Frontal cortex (tissue), 4 donors: ENCODE measurements around the gene UNC93B1. TPM values are rescaled to one million over a fixed set of nuclear protein-coding genes. Genes with fewer than 3 reads are reported as not detected.
"Not testable (repeated sequence)": the region's sequence is repeated elsewhere in the genome, so short reads cannot be mapped to it uniquely, and the experiment has no call there.

ENCODE experiments used
- DNase-seq, 2 donors: peaks; one replicate each; pipeline ENCODE4 v3.0.0; 2012; ENCODE audit warnings: low spot score in 2 of 2
- FAIRE-seq: peaks from 2 replicates; lab custom pipeline; 2012; peaks lifted over from hg19 to GRCh38; lab: Jason Lieb, UNC
- total RNA-seq: library from RNA; depleted of rRNA; stranded (reverse); fragments of >200 nt; gene quantifications from one replicate; pipeline ENCODE4 v1.2.3, GENCODE V29; 2014
- donor health status: control.
- donor health status: control.
- donor health status: control.

The UNC93B1 gene
- total RNA-seq, 1 donor from 2014 or later = 2.9 TPM

DNA sequence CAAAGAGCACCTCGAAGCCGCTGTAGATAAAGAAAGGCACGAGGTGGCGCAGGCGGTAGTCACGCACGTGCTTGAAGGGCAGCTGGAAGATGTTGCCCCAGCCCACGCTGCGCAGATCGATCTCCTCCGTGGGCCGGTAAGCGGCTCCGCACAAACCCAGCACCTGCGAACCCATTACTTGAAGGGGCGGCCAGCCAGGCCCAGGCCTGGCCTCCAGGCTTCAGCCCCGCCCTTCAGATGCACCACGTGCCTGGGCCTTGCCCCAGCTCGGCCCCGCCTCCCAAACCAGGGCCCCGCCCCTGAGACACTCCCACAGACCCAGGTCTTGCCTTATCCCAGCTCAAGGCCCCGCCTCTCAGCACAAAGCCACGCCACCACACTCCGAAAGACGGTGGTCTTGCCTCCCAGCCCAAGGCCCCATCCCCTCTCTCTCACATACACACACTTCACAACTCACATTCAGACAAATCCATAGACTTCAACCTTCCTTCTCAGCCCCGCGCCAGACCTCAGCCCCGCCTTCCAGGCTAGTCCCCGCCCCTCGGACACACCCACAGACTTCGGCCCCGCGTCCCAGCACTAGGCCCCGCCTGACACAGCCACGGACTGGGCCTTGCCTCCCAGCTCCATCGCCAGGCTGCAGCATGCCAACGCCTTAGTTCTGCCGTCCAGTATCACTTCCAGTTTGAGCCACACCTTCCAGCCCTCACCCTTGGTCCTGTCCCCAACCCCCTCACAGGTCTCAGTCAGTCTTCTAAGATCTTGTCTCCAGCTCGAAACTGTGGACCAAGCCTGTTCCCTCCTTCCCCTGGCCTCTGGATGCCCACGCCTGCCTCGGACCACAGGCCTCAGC, 7.0 kb downstream of the UNC93B1 start:
- no peak for FAIRE-seq

DNA sequence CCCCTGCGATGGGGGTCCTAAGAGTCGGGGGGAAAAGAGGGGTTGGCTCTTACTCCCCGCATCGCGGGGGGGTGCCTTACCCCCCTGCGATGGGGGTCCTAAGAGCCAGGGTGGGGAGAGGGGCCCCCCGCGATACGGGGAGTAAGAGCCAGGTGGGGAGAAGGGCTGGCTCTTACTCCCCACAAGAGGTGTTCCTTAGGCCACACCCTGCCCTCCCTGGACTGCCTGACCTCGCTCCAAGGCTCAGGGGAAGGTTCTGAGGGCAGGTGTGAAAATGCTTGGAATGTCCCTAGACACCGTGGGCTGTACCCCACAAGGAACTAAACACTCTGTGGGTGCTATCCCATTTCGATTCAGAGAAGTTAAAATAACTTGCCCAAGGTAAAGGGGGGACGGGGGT, 7.8 kb downstream of the UNC93B1 start:
- no peak for FAIRE-seq
- DNase-seq = no peak

More for the DNA sequence above, 7.0 kb downstream of the UNC93B1 start:
- DNase-seq = no peak

DNA sequence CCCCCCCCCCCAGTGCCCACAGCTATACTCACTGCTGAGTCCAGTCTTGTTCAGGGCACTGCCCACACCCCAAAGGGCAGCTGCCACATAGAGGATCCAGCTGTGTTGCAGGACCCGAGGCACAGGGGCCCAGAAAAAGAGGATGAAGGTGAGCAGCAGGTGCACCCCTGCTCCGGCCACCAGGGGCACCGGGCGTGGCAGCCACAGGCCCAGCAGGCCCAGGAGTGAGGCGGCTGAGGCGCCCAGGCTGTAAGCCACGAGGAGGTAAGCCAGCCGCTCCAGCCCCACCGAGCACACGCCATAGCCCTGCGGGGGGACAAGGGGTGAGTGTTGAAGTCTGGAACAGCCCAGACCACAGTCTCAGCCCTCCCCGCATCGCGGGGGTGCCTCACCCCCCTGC, 8.3 kb downstream of the UNC93B1 start:
- not testable (repeated sequence) for FAIRE-seq

DNA sequence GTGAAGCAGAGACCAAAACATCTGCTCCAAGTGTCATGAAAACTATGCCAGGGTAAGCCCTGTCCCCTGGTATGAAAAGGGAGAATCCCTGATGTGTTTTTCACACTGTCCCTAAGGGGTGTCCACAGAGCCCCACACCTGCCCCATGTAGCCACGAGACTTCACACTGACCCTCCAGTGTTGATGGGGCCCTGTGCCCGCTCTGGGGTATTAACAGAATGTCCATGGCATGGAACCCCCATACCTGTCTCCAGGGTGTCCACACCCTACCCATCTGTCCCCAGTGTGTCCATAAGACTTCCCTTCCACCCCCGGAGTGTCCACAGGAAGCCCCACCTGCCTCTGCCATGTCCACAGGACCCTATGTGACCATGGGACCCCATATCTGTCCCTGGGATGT, 8.8 kb downstream of the UNC93B1 start:
- DNase-seq, FAIRE-seq: not testable (repeated sequence)

More for the DNA sequence above, 8.3 kb downstream of the UNC93B1 start:
- DNase-seq = not testable (repeated sequence)

DNA sequence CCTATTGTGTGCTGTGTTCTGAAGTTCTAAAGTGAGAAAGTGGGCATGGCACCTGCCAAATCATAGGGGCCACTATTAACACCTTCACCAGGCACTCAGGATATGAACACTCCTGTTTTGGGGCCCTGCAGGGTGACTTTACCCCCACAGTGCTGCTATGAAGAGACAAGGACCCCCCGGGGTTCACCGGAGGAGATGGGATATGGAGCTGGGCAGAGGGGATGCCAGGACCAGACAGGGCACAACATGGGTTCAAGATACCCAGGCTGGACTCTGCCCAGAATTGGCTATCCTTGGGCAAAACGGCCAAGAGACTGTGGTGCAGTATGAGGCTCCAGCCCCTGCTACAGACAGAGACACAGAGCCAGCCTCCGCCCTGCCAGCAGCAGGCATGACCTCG, 9.5 kb downstream of the UNC93B1 start:
- not testable (repeated sequence) for DNase-seq, FAIRE-seq

DNA sequence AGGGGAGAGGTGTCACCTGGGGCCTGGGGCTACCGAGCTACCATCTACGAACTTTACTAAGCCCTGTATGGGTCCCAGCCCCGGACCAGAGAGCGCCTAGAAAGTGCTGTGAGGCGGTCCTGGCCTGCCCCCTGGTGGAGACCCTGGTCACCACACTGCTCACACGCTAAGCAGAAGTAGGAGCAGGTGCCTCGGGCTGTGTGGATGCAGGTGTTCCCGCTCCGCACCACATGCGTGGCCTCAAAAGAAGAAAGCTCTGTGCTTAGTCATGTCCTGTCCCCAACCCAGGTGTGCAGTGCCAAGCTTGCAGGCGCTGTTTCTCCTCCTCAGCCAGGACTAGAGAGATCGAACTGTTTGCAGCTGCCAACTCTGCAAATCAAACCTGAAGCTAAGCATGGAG, 10.1 kb downstream of the UNC93B1 start:
- FAIRE-seq, DNase-seq: not testable (repeated sequence)

DNA sequence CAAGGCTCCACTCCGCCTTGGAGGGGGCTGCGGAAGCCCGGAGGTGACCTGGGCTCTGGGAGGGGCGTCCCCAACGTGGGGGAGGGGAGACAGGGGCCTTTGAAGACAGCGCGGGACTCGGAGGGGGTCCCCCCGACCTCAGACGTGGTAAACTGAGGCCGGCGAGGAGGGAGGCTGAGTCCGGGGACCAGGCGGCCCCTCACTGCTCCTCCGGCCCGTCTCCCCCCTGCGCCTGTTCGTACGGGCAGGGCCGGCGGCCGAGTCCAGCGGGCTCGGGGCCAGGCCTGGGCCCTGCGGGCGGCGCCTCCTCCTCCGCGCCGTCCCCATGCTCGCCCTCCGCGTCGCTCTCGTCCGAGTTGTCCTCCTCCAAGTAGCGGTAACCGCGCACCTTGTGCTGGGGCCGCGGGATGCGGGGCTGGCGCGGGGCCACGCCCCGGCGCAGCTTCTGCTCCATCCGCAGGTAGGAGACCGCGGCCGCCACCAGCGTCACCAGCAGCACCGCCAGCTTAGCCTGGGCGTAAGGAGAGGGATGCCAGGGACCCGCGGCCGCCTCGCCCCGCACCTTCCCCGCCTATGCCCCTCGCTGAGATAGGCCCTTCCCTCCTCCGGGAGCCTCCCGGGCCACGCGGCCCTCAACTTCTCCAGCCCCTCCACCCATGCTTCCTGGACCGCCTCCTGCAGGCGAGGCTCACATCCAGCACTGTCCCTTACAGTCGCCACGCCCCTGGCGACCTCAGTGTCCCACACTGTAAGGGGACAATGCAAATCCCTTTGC, 12.4 kb downstream of the UNC93B1 start:
- DNase-seq, FAIRE-seq: not testable (repeated sequence)

DNA sequence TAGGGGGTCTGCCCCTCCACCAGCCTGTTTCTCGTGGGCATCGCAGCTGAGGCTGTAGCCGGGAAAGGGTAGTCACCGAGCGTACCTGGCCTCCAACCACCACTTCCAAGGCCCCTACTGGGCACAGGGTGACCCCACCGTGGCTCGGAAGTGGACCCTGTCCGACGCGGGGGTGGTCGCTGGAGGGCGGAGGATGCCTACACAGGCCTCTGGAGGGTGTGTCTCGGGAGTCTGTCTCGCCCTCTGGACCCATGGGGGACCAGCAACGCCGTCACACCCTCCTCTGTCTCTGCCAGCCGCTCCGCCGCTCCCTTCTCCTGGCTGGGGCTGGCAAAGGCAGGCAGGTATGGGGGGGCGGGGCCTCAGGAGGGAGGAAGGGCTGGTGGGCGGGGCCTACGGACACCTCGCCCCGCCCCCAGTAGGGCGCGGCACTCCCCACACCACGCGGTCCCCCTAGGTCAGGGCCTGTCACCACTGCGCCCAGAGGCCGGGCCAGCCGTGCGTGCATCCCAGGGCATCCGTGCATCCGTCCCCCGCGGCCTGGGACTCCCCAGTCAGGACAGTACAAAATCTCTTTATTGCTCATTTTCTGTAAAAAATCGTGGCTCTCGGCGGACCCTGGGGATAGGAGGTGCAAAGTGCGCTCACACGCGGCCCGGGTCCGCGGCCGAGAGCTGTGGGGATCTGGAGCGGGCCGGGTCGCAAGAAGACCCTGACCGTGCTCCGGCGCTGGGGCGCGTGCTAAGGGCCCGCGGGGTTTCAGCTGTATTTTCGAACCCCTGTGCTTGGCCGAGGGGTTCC, 13.2 kb downstream of the UNC93B1 start:
- DNase-seq = peak in 1 of 2 donors; percentile 15
- not testable (repeated sequence) for FAIRE-seq

DNA sequence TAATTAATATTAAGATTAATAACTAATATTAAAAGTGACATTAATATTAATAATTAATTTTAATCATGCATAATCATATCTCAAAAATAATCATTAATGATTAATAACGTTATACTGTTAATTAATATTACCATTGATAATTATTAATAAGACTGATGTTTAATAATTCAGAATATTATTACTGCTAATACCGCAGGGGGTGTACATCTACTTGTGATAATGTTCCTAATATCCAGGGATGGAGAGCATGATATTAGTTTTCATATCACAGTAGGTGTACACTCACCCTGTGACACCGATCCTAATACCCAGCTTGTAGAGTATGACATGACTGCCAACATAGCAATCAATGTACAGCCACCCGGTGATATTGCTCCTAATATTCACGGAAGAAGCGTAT, 18.6 kb downstream of the UNC93B1 start:
- FAIRE-seq, DNase-seq: not testable (repeated sequence)

DNA sequence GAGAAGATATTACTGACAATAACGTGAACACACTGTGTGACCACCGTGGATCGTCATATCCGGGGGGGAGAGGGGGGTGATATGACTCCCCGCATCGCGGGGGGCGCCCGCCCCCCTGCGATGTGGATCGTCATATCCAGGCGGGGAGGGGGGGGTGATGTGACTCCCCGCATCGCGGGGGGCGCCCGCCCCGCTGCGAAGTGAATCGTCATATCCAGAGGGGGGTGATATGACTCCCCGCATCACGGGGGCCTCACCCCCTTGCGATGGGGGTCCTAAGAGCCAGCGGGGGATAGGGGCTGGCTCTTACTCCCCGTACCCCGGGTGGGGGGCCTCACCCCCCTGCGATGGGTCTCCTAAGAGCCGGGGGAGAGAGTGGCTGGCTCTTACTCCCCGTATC, 19.9 kb downstream of the UNC93B1 start:
- no peak for FAIRE-seq

DNA sequence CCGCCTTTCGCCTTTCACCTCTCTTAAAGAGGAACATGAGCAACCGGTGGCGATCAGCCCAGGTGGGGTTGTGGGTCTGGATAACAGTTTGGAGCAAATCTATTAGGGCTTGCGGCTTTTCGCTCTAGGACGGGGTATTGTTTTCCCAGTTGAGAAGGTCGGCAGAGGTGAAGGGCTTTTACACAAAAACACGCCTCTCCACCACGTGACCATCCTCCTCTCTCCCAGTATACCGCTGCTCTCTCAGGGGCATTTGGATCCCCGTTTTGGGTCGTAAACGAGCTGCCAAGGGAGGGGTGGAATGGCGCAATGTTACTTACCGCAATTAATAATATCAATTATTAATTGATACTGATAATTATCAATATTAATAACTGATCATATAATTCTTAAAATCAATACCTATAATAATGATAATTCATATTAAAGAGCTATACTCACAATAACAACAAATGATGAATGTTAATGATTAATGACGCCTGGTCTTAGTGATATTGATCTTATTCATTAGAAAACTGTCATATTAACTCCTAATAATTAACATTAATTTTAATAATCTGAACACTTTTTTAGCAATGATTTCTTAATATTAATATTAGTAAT, 21.5 kb downstream of the UNC93B1 start:
- not testable (repeated sequence) for FAIRE-seq

More for the DNA sequence above, 19.9 kb downstream of the UNC93B1 start:
- DNase-seq = no peak

DNA sequence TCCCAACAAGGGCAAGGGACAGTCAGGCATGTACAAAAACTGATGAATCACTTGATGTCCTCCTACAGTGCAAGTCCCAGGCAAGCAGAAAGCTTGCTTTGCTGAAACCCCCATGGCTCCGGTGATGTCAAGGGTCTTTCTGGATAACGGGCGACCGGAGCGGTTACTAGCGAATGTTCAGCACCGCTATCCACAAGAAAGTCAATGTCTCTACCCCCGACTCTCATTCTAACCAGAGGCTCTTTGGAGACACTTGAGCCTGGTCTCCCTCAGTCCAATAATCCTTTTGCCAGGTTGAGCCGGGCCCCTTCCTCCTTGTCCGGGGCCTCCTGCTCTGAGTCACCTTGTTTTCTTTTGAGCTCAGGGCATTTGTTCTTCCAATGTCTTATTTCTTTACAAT, 22.7 kb downstream of the UNC93B1 start:
- not testable (repeated sequence) for FAIRE-seq, DNase-seq

More for the DNA sequence above, 21.5 kb downstream of the UNC93B1 start:
- DNase-seq = not testable (repeated sequence)

DNA sequence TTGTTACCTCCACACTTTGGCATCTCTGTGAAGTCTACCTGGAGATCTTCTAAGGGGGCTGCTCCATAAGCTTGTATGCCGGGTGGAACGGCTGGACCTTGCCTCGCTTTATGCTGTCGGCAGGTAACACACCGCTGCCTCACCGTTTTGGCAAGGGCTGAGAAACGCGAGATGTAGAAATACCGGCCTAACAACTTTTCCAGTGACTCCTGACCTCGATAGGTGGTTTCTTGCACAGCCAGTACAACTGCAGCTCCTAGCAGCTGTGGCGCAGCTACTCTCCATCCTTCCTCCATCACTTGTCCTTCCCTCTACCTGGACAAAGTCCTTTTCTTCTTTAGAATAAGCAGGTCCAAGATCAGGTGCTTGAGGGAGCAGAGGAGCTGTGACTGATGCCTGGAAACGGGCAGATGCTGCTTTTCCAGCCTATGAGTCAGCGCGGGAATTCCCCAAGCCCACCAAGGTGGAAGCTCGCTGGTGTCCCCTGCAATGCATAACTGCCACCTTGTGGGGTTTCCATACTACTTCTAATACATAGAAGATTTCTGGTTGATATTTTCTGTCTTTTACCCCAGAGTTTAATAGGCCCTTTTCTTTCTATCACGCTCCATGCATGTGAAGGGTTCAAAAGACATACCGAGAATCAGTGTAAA, 25.0 kb downstream of the UNC93B1 start:
- FAIRE-seq, DNase-seq: not testable (repeated sequence)

DNA sequence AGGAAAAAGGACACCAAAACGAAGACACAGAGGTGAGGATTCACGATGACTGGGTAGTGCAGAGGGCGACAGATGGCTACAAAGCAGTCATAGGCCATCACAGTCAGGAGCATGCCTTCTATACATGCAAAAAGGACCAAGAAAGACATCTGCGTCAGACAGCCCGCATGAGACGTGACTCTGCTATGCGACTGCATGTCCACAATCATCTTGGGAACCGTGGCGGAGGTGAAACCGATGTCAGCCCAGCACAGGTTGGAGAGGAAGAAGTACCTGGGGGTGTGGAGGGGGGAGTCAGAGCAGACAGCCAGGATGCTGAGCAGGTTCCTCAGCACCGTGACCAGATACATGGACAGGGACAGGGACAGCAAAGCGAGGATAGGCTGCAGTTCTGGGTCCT, 29.2 kb downstream of the UNC93B1 start:
- FAIRE-seq, DNase-seq: not testable (repeated sequence)

DNA sequence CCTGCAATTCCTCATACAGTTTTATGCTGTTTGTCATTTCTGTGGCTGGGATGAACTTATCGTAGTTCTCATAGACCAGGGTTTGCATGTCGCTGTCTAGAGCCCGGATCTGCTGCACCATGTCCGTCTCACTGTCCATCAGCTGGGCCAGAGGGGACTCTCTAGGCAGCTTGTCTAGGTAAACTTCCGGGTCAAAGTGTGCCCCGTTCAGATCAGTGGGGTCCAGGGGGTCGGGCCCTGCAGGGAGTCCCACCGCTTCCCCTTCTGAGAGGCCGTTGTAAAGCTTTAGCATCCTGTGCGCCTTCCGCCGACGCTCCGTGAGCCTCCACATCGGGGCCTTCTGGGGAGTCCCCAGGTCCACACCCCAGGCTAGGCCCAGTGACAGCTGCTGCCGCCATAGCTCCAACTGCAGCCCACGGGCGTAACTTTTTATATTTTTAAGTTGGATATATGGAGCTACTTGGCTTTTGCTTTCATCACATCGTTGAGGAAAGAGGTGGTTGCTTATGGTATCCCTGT, 38.0 kb downstream of the UNC93B1 start:
- FAIRE-seq = not testable (repeated sequence)

DNA sequence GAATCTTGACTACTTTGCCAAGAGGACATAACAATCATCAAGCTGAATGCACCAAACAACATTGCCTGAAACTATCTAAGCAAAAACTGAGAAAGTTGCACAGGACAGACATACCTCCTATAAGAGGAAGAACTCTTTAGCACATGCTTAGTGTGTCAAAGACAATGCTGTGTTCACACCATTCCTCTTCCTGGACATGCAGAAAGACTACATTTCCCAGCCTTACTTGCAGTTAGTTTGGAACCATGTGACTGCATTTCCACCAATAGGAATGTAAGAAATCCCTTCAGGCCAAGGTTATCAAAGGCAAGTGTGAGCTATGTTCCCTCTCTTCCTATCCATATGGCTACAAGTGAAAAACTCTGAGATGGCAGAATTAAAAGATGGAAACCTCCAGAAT, 39.2 kb downstream of the UNC93B1 start:
- not testable (repeated sequence) for DNase-seq, FAIRE-seq

More for the DNA sequence above, 38.0 kb downstream of the UNC93B1 start:
- not testable (repeated sequence) for DNase-seq

DNA sequence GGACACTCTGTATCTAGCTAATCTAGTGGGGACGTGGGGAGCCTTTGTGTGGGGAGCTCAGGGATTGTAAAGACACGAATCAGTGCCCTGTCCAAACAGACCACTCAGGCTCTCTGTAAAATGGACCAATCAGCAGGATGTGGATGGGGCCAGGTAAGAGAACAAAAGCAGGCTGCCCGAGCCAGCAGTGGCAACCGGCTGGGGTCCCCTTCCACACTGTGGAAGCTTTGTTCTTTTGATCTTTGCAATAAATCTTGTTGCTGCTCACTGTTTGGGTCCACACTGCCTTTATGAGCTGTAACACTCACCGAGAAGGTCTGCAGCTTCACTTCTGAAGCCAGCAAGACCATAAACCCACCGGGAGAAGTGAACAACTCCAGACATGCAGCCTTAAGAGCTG, 40.0 kb downstream of the UNC93B1 start:
- DNase-seq, FAIRE-seq: not testable (repeated sequence)

DNA sequence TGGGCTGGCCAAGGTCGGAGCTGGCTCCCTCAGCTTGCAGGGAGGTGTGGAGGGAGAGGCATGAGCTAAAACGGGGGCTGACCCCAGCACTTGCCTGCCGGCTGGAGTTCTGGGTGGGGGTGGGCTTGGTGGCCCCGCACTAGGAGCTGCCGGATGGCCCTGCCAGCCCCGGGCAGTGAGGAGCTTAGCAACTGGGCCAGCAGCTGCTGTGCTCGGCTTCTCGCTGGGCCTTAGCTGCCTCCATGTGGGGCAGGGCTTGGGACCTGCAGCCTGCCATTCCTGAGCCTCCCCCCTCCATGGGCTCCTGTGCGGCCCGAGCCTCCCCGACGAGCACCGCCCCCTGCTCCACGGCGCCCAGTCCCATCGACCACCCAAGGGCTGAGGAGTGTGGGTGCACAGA, 40.7 kb downstream of the UNC93B1 start:
- not testable (repeated sequence) for DNase-seq, FAIRE-seq
